HepG2 (cell line): ENCODE measurements around the gene GHRHR. TPM values are rescaled to one million over a fixed set of nuclear protein-coding genes. Genes with fewer than 3 reads are reported as not detected.

Experiments used
- CCDC6 ChIP-seq: sonication (generic); formaldehyde crosslinking; IDR thresholded peaks from 2 replicates; pipeline ENCODE4 v1.8.1; 2022; ENCODE audit warnings: mild to moderate bottlenecking, missing genetic modification reagents, moderate library complexity
- GZF1 ChIP-seq: sonication (generic); formaldehyde crosslinking; IDR thresholded peaks from 2 replicates; pipeline ENCODE4 v1.5.1; 2020; ENCODE audit warnings: mild to moderate bottlenecking, missing genetic modification reagents
- HIVEP1 ChIP-seq: sonication (generic); formaldehyde crosslinking; IDR thresholded peaks from 2 replicates; pipeline ENCODE4 v1.4.0; 2020; ENCODE audit warnings: mild to moderate bottlenecking, missing genetic modification reagents
- MZF1 ChIP-seq: sonication (generic); formaldehyde crosslinking; IDR thresholded peaks from 2 replicates; pipeline ENCODE4 v1.8.1; 2023; ENCODE audit warnings: mild to moderate bottlenecking, missing genetic modification reagents, borderline replicate concordance
- RAD21 ChIP-seq: fragments of 450-650 bp; formaldehyde crosslinking; IDR thresholded peaks from 2 replicates; pipeline ENCODE4 v1.5.0; 2020; ENCODE audit warnings: mild to moderate bottlenecking
- SNAI1 ChIP-seq: sonication (generic); formaldehyde crosslinking; IDR thresholded peaks from 2 replicates; pipeline ENCODE4 v1.5.0; 2020; ENCODE audit warnings: mild to moderate bottlenecking, missing genetic modification reagents, borderline replicate concordance
- TARDBP ChIP-seq: sonication (generic); formaldehyde crosslinking; IDR thresholded peaks from 2 replicates; pipeline ENCODE4 v1.8.0; 2022; ENCODE audit warnings: mild to moderate bottlenecking, missing genetic modification reagents
- TGIF2 ChIP-seq: IDR thresholded peaks from 2 replicates; pipeline ENCODE4 v1.6.1; 2016; ENCODE audit warnings: control low read depth, missing compliant biosample characterization
- ZNF337 ChIP-seq: sonication (generic); formaldehyde crosslinking; IDR thresholded peaks from 2 replicates; pipeline ENCODE4 v1.5.1; 2020; ENCODE audit warnings: missing genetic modification reagents, low read depth, mild to moderate bottlenecking, borderline replicate concordance
- ZNF34 ChIP-seq: sonication (generic); formaldehyde crosslinking; IDR thresholded peaks from 2 replicates; pipeline ENCODE4 v1.4.0; 2020; ENCODE audit warnings: mild to moderate bottlenecking, missing genetic modification reagents, borderline replicate concordance
- ZNF432 ChIP-seq: sonication (generic); formaldehyde crosslinking; IDR thresholded peaks from 2 replicates; pipeline ENCODE4 v1.5.0; 2020; ENCODE audit warnings: missing genetic modification reagents, mild to moderate bottlenecking, borderline replicate concordance
- ZNF572 ChIP-seq: sonication (generic); formaldehyde crosslinking; IDR thresholded peaks from 2 replicates; pipeline ENCODE4 v1.5.1; 2020; ENCODE audit warnings: mild to moderate bottlenecking, missing genetic modification reagents
- ZNF768 ChIP-seq: sonication (generic); formaldehyde crosslinking; IDR thresholded peaks from 2 replicates; pipeline ENCODE4 v1.4.0; 2020; ENCODE audit warnings: missing genetic modification reagents
- polyA plus RNA-seq, 8 experiments: library from polyadenylated mRNA; depleted of rRNA in 3 of 8; stranded (reverse) in 7 of 8; unstranded in 1 of 8; fragments of >200 nt; fragmentation: Illumina TruSeq in 4 of 8; extraction: Trizol in 4 of 8; gene quantifications; 2 replicates each; pipeline versions ENCODE4 v1.2.1 to v1.2.3, GENCODE V29; 2011 to 2016; ENCODE audit warnings: low read depth in 4 of 8, missing spikeins in 1 of 8, mixed read lengths in 1 of 8; ENCODE audit not compliant: insufficient read depth in 1 of 8
- total RNA-seq, 5 experiments: library from RNA; depleted of rRNA; stranded (reverse); fragments of >200 nt; fragmentation: Illumina TruSeq; extraction: Trizol; gene quantifications; 2 replicates each; pipeline ENCODE4 v1.2.3, GENCODE V29; 2016; ENCODE audit warnings: low read depth in 1 of 5
- TF ChIP-seq, protein P1 (sequence below): IDR thresholded peaks from 2 replicates; pipeline ENCODE4 v1.4.0; 2020; ENCODE audit warnings: mild to moderate bottlenecking, missing genetic modification reagents
- TF ChIP-seq, protein P2 (sequence below): sonication (generic); formaldehyde crosslinking; IDR thresholded peaks from 2 replicates; pipeline ENCODE4 v1.5.1; 2020; ENCODE audit warnings: mild to moderate bottlenecking, missing genetic modification reagents
- TF ChIP-seq, protein P3 (sequence below): sonication (generic); formaldehyde crosslinking; IDR thresholded peaks from 2 replicates; pipeline ENCODE4 v1.4.0; 2020; ENCODE audit warnings: missing genetic modification reagents
- TF ChIP-seq, protein P4 (sequence below): sonication (generic); formaldehyde crosslinking; conservative IDR thresholded peaks from 2 replicates; pipeline ENCODE4 v1.8.0; 2022; ENCODE audit warnings: missing genetic modification reagents
- TF ChIP-seq, protein P5 (sequence below): sonication (generic); formaldehyde crosslinking; IDR thresholded peaks from 2 replicates; pipeline ENCODE4 v1.8.0; 2023; ENCODE audit warnings: mild to moderate bottlenecking, missing genetic modification reagents

GHRHR gene
- total and polyA plus RNA-seq, 2 of the 13 experiments (the other 11 are each of a cell fraction or from before 2014, with no cell fraction given), result not detected

DNA sequence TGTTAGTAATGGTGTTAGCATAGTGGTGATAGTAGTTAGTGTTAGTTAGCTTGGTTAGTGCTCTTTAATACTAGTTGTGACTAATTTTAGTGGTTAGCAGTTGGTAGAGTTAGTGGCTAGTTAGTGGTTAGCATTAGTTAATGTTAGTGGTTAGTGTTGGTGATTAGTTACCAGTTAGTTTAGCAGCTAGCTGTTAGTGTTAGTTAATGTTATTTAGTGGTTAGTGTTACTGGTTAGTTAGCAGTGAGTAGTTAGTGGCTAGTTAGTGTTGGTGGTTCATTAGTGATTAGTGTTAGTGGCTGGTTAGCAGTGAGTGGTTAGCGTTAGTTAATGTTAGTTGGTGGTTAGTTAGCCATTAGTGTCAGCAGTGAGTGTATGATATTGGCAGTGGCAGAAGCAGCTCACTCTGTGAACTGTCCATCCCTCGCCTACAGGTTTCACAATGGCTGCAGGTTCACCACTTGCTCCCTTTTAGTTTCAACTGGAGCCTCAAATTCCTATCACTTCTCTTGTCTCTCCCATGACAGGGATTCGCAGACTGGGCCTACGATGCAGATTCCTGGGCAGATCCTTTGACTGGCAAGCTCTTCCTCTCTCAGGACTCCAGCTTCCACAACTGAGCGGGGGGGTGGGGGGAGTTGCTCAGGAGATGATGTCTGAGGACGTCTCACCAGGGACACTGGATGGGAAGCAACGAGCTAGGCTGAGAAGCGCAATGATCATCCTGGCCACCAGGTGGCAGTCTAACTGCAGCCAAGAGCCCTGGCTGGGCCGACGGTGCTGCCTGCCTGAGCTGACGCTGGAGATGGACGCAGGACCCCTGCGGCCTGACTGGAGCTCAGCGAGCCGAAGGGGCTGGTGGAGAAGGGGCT lies 19.5 kb downstream of the GHRHR start (continued):
- TF ChIP-seq, protein P1, sequence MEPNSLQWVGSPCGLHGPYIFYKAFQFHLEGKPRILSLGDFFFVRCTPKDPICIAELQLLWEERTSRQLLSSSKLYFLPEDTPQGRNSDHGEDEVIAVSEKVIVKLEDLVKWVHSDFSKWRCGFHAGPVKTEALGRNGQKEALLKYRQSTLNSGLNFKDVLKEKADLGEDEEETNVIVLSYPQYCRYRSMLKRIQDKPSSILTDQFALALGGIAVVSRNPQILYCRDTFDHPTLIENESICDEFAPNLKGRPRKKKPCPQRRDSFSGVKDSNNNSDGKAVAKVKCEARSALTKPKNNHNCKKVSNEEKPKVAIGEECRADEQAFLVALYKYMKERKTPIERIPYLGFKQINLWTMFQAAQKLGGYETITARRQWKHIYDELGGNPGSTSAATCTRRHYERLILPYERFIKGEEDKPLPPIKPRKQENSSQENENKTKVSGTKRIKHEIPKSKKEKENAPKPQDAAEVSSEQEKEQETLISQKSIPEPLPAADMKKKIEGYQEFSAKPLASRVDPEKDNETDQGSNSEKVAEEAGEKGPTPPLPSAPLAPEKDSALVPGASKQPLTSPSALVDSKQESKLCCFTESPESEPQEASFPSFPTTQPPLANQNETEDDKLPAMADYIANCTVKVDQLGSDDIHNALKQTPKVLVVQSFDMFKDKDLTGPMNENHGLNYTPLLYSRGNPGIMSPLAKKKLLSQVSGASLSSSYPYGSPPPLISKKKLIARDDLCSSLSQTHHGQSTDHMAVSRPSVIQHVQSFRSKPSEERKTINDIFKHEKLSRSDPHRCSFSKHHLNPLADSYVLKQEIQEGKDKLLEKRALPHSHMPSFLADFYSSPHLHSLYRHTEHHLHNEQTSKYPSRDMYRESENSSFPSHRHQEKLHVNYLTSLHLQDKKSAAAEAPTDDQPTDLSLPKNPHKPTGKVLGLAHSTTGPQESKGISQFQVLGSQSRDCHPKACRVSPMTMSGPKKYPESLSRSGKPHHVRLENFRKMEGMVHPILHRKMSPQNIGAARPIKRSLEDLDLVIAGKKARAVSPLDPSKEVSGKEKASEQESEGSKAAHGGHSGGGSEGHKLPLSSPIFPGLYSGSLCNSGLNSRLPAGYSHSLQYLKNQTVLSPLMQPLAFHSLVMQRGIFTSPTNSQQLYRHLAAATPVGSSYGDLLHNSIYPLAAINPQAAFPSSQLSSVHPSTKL, result no peak
- TF ChIP-seq HIVEP1 (CRISPR knock-in tag), result no peak
- TF ChIP-seq ZNF768 (CRISPR knock-in tag), result no peak
- TF ChIP-seq ZNF34 (CRISPR knock-in tag), result no peak
- TF ChIP-seq SNAI1 (CRISPR knock-in tag), result no peak
- TF ChIP-seq CCDC6 (CRISPR knock-in tag), result no peak
- no peak for TF ChIP-seq ZNF432 (CRISPR knock-in tag)
- TF ChIP-seq MZF1 (CRISPR knock-in tag), result no peak
- TF ChIP-seq, protein P2, sequence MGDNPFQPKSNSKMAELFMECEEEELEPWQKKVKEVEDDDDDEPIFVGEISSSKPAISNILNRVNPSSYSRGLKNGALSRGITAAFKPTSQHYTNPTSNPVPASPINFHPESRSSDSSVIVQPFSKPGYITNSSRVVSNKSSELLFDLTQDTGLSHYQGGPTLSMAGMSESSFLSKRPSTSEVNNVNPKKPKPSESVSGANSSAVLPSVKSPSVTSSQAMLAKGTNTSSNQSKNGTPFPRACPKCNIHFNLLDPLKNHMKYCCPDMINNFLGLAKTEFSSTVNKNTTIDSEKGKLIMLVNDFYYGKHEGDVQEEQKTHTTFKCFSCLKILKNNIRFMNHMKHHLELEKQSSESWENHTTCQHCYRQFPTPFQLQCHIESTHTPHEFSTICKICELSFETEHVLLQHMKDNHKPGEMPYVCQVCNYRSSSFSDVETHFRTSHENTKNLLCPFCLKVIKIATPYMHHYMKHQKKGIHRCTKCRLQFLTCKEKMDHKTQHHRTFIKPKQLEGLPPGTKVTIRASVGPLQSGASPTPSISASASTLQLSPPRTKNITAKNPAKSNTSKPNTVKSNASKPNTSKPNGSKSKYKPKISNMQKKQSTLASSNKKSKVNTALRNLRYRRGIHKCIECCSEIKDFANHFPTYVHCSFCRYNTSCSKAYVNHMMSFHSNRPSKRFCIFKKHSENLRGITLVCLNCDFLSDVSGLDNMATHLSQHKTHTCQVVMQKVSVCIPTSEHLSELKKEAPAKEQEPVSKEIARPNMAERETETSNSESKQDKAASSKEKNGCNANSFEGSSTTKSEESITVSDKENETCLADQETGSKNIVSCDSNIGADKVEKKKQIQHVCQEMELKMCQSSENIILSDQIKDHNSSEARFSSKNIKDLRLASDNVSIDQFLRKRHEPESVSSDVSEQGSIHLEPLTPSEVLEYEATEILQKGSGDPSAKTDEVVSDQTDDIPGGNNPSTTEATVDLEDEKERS (CRISPR knock-in tag), result no peak
- TF ChIP-seq GZF1 (CRISPR knock-in tag), result no peak
- TF ChIP-seq ZNF337 (CRISPR knock-in tag), result no peak
- no peak for TF ChIP-seq TGIF2 (CRISPR knock-in tag)
- TF ChIP-seq, protein P3, sequence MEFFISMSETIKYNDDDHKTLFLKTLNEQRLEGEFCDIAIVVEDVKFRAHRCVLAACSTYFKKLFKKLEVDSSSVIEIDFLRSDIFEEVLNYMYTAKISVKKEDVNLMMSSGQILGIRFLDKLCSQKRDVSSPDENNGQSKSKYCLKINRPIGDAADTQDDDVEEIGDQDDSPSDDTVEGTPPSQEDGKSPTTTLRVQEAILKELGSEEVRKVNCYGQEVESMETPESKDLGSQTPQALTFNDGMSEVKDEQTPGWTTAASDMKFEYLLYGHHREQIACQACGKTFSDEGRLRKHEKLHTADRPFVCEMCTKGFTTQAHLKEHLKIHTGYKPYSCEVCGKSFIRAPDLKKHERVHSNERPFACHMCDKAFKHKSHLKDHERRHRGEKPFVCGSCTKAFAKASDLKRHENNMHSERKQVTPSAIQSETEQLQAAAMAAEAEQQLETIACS (CRISPR knock-in tag), result no peak
- TF ChIP-seq, protein P4, sequence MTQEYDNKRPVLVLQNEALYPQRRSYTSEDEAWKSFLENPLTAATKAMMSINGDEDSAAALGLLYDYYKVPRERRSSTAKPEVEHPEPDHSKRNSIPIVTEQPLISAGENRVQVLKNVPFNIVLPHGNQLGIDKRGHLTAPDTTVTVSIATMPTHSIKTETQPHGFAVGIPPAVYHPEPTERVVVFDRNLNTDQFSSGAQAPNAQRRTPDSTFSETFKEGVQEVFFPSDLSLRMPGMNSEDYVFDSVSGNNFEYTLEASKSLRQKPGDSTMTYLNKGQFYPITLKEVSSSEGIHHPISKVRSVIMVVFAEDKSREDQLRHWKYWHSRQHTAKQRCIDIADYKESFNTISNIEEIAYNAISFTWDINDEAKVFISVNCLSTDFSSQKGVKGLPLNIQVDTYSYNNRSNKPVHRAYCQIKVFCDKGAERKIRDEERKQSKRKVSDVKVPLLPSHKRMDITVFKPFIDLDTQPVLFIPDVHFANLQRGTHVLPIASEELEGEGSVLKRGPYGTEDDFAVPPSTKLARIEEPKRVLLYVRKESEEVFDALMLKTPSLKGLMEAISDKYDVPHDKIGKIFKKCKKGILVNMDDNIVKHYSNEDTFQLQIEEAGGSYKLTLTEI, result no peak
- no peak for TF ChIP-seq TARDBP (CRISPR knock-in tag)
- no peak for TF ChIP-seq ZNF572 (CRISPR knock-in tag)
- TF ChIP-seq, protein P5, sequence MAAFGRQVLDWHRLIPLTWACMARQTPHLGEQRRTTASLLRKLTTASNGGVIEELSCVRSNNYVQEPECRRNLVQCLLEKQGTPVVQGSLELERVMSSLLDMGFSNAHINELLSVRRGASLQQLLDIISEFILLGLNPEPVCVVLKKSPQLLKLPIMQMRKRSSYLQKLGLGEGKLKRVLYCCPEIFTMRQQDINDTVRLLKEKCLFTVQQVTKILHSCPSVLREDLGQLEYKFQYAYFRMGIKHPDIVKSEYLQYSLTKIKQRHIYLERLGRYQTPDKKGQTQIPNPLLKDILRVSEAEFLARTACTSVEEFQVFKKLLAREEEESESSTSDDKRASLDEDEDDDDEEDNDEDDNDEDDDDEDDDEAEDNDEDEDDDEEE (CRISPR knock-in tag), result no peak
- TF ChIP-seq RAD21 (CRISPR knock-in tag), result peak; percentile 80
